IMR-90 (cell line): ENCODE results near the gene FEV. TPM values are rescaled to one million over a fixed set of nuclear protein-coding genes. Genes with fewer than 3 reads are reported as not detected.

Source experiments
- ATAC-seq: fragments of 200-7000 bp; cut with Tn5 transposase; 2 replicates; pipeline ENCODE4 v1.9.1; 2020; ENCODE audit warnings: low read depth, mild to moderate bottlenecking, moderate library complexity
- BruUV-seq: library from RNA; stranded (reverse); fragments of 400-500 nt; replicated peaks from 2 replicates; lab custom pipeline; 2021; lab: Mats Ljungman, UMichigan
- CTCF ChIA-PET: fragments of 300-600 bp; formaldehyde crosslinking; extraction: SDS; loops from one replicate; lab custom pipeline; 2021; ENCODE audit warnings: antibody characterized with exemption; lab: Yijun Ruan, JAX
- POLR2A ChIA-PET: fragments of 300-600 bp; sonication (Branson Sonifier 250); formaldehyde crosslinking; loops from one replicate; lab custom pipeline; 2022; ENCODE audit warnings: antibody characterized with exemption; ENCODE audit not compliant: unreplicated experiment; lab: Charles Lee
- DNase-seq: peaks from one replicate; pipeline ENCODE4 v3.0.0; 2013
- H2AFZ ChIP-seq: replicated peaks from 2 replicates; pipeline ENCODE3; 2013; ENCODE audit warnings: low read length, mild to moderate bottlenecking; ENCODE audit not compliant: poor library complexity
- H2AK5ac ChIP-seq: 2 replicates; pipeline ENCODE4 v1.6.1; 2013; ENCODE audit warnings: low read depth, low read length, inconsistent platforms
- H2AK9ac ChIP-seq: replicated peaks from 2 replicates; pipeline ENCODE3; 2013; ENCODE audit warnings: mild to moderate bottlenecking, low read depth, low read length, moderate library complexity; ENCODE audit not compliant: poor library complexity
- H2BK120ac ChIP-seq: 2 replicates; pipeline ENCODE4 v1.6.1; 2013; ENCODE audit warnings: low read depth, low read length, inconsistent platforms
- H2BK15ac ChIP-seq: 3 replicates; pipeline ENCODE4 v1.6.1; 2013; ENCODE audit warnings: low read depth, low read length, inconsistent platforms
- H2BK20ac ChIP-seq: 2 replicates; pipeline ENCODE4 v1.6.1; 2013; ENCODE audit warnings: low read depth, mild to moderate bottlenecking, inconsistent platforms, low read length, moderate library complexity
- H2BK5ac ChIP-seq: 2 replicates; pipeline ENCODE4 v1.6.1; 2013; ENCODE audit warnings: mild to moderate bottlenecking, low read depth, low read length, inconsistent platforms; ENCODE audit not compliant: poor library complexity, severe bottlenecking
- H3K14ac ChIP-seq: replicated peaks from 2 replicates; pipeline ENCODE4 v1.6.1; 2013; ENCODE audit warnings: low read depth, low read length, inconsistent platforms
- H3K18ac ChIP-seq: 2 replicates; pipeline ENCODE4 v1.6.1; 2013; ENCODE audit warnings: low read depth, low read length, control low read depth
- H3K23ac ChIP-seq: 2 replicates; pipeline ENCODE4 v1.6.1; 2013; ENCODE audit warnings: low read depth, low read length, inconsistent platforms
- H3K27ac ChIP-seq: 2 replicates; pipeline ENCODE4 v1.5.1; 2013; ENCODE audit warnings: mild to moderate bottlenecking, control low read depth, low read length; ENCODE audit not compliant: insufficient read depth
- H3K27me3 ChIP-seq: 2 replicates; pipeline ENCODE4 v1.6.1; 2013; ENCODE audit warnings: low read length; ENCODE audit not compliant: control insufficient read depth, insufficient read depth
- H3K36me3 ChIP-seq: 2 replicates; pipeline ENCODE4 v1.6.1; 2013; ENCODE audit warnings: low read length, mixed read lengths; ENCODE audit not compliant: control insufficient read depth, insufficient read depth
- H3K4ac ChIP-seq: 2 replicates; pipeline ENCODE4 v1.6.1; 2013; ENCODE audit warnings: low read depth, low read length, inconsistent platforms
- H3K4me1 ChIP-seq: 2 replicates; pipeline ENCODE4 v1.6.1; 2013; ENCODE audit warnings: low read length, mixed read lengths; ENCODE audit not compliant: control insufficient read depth, insufficient read depth
- H3K4me2 ChIP-seq: 2 replicates; pipeline ENCODE4 v1.6.1; 2013; ENCODE audit warnings: low read depth, mild to moderate bottlenecking, control low read depth, low read length, moderate library complexity
- H3K4me3 ChIP-seq: 2 replicates; pipeline ENCODE4 v1.5.1; 2013; ENCODE audit warnings: low read depth, mild to moderate bottlenecking, control low read depth, low read length, moderate library complexity; ENCODE audit not compliant: insufficient read depth
- H3K56ac ChIP-seq: 2 replicates; pipeline ENCODE4 v1.6.1; 2013; ENCODE audit warnings: low read length, inconsistent platforms; ENCODE audit not compliant: insufficient read depth; ENCODE audit errors: extremely low read depth
- H3K79me1 ChIP-seq, 2 experiments: 2 replicates each; pipeline ENCODE4 v1.6.1; 2013; ENCODE audit warnings: low read length in 2 of 2, inconsistent platforms in 1 of 2, low read depth in 1 of 2
- H3K9ac ChIP-seq: 2 replicates; pipeline ENCODE4 v1.6.1; 2013; ENCODE audit warnings: low read depth, low read length, control low read depth
- H3K9me1 ChIP-seq: 2 replicates; pipeline ENCODE4 v1.6.1; 2013; ENCODE audit warnings: low read length, inconsistent platforms; ENCODE audit not compliant: insufficient read depth
- H3K9me3 ChIP-seq: 2 replicates; pipeline ENCODE4 v1.6.1; 2013; ENCODE audit warnings: low read length; ENCODE audit not compliant: control insufficient read depth, insufficient read depth
- H4K20me1 ChIP-seq: 2 replicates; pipeline ENCODE4 v1.6.1; 2013; ENCODE audit warnings: low read length, inconsistent platforms; ENCODE audit not compliant: insufficient read depth
- H4K5ac ChIP-seq: 2 replicates; pipeline ENCODE4 v1.6.1; 2013; ENCODE audit warnings: mild to moderate bottlenecking, low read depth, low read length, control low read depth
- H4K8ac ChIP-seq, 2 experiments: 2 replicates each; pipeline ENCODE4 v1.6.1; 2013; ENCODE audit warnings: low read depth in 2 of 2, low read length in 2 of 2, control low read depth in 1 of 2, inconsistent platforms in 1 of 2
- H4K91ac ChIP-seq: 2 replicates; pipeline ENCODE4 v1.6.1; 2013; ENCODE audit warnings: low read depth, low read length, inconsistent platforms; ENCODE audit not compliant: insufficient read depth
- BHLHE40 ChIP-seq: fragments of 150-350 bp; IDR thresholded peaks from 2 replicates; pipeline ENCODE4 v1.6.1; 2016; ENCODE audit warnings: mild to moderate bottlenecking, low read depth, low read length
- CHD1 ChIP-seq: IDR thresholded peaks from 2 replicates; pipeline ENCODE4 v1.6.1; 2012; ENCODE audit warnings: low read depth, low read length, improper control_type of control experiment
- CTCF ChIP-seq: conservative IDR thresholded peaks from 2 replicates; pipeline ENCODE4 v1.5.1; 2012; ENCODE audit warnings: mild to moderate bottlenecking, low read depth, low read length, improper control_type of control experiment
- FOS ChIP-seq: fragments of 150-350 bp; IDR thresholded peaks from 2 replicates; pipeline ENCODE4 v1.6.1; 2016; ENCODE audit warnings: low read depth, low read length
- MAFK ChIP-seq: IDR thresholded peaks from 2 replicates; pipeline ENCODE4 v1.6.1; 2012; ENCODE audit warnings: low read depth, low read length, improper control_type of control experiment
- NFE2L2 ChIP-seq: fragments of 150-350 bp; IDR thresholded peaks from 2 replicates; pipeline ENCODE4 v1.6.1; 2016; ENCODE audit warnings: low read depth, mild to moderate bottlenecking, low read length
- SMC3 ChIP-seq: fragments of 150-350 bp; IDR thresholded peaks from 2 replicates; pipeline ENCODE4 v1.6.1; 2016; ENCODE audit warnings: low read depth, mild to moderate bottlenecking, antibody characterized with exemption, low read length, moderate library complexity
- USF2 ChIP-seq: fragments of 150-350 bp; IDR thresholded peaks from 2 replicates; pipeline ENCODE4 v1.6.1; 2017; ENCODE audit warnings: mild to moderate bottlenecking, antibody characterized with exemption, low read length, low read depth
- WGBS, 2 experiments: methylation state at CpG; one replicate each; pipeline versions ENCODE4 v1.1.5 to v1.1.7; 2013; ENCODE audit warnings: missing lambda C conversion rate in 2 of 2; ENCODE audit not compliant: insufficient read length in 1 of 2; ENCODE audit errors: extremely low coverage in 2 of 2; 5-methylcytosine and 5-hydroxymethylcytosine counted together
- dilution Hi-C: fragments of 300-500 bp; cut with HindIII; formaldehyde crosslinking; loops from one replicate; pipeline ENCODE4 v1.14.3; 2018; ENCODE audit warnings: low sequenced_read_pairs; ENCODE audit not compliant: unreplicated experiment
- in situ Hi-C: fragments of 300-500 bp; cut with MboI; formaldehyde crosslinking; loops from 3 replicates; pipeline ENCODE4 v1.14.3; 2019; ENCODE audit warnings: low sequenced_read_pairs, inconsistent platforms, mixed read lengths
- intact Hi-C: fragments of 100-400 bp; cut with micrococcal nuclease; formaldehyde crosslinking; loops from 2 replicates; pipeline ENCODE4 v1.10.0; 2022
- polyA plus RNA-seq, 3 experiments: library from polyadenylated mRNA; depleted of rRNA; stranded (reverse); fragments of >200 nt; gene quantifications; 2 replicates each; pipeline ENCODE4 v1.2.3, GENCODE V29; 2012; ENCODE audit warnings: low replicate concordance in 1 of 3
- total RNA-seq: library from RNA; depleted of rRNA; stranded (reverse); fragments of >200 nt; gene quantifications from 2 replicates; pipeline ENCODE4 v1.2.3, GENCODE V29; 2012

Gene FEV
- total and polyA plus RNA-seq, 2 of the 4 experiments (the other 2 are of a cell fraction): not detected

GRCh38 chr2:218996937-218997336, 12.0 kb upstream of the FEV start:
- H2AK5ac ChIP-seq: no peak overlapping the region
- no peak overlapping the region for H3K4me2 ChIP-seq
- no peaks in the 10 kb centered on the region for H3K36me3 ChIP-seq
- H3K4me3 ChIP-seq: no peak overlapping the region
- in situ Hi-C loops (no loop called here), intact Hi-C loops (loop anchor here (1.0 kb wide), 2 partner anchors 32 to 158 kb away; no protein-coding TSS in a partner anchor), dilution Hi-C loops (no loop called here)
- H3K79me1 ChIP-seq: no peaks in the 10 kb centered on the region
- BruUV-seq: no TSS peak
- H2BK20ac ChIP-seq: no peak overlapping the region
- POLR2A ChIA-PET: no interaction called here
- no peak overlapping the region for H4K8ac ChIP-seq
- H2AFZ ChIP-seq: no peak overlapping the region
- H4K5ac ChIP-seq: no peak overlapping the region
- no peak overlapping the region for H3K23ac ChIP-seq
- H3K9ac ChIP-seq: no peak overlapping the region
- no peaks in the 10 kb centered on the region for H4K20me1 ChIP-seq
- H3K14ac ChIP-seq: no peak overlapping the region
- H3K56ac ChIP-seq: no peak overlapping the region
- H3K4me1 ChIP-seq: no peaks in the 10 kb centered on the region; the same call in 1 of the 2 replicates
- 85% methylated on average over 2 of the region's 4 CpGs; no CpG with 5 or more reads in 1 of the 2 experiments for WGBS, 2 experiments
- H3K18ac ChIP-seq: no peak overlapping the region
- no peak overlapping the region for H2BK120ac ChIP-seq
- no peak for DNase-seq
- CTCF ChIA-PET: interaction anchor here (1.5 kb wide), 1 partner anchor 122 kb away, joined by 3 read pairs; no protein-coding TSS in a partner anchor
- H3K27ac ChIP-seq: no peak overlapping the region
- H2AK9ac ChIP-seq: no peak overlapping the region
- no peaks in the 10 kb centered on the region for H3K9me1 ChIP-seq
- no peaks in the 10 kb centered on the region for H3K9me3 ChIP-seq
- H3K4ac ChIP-seq: no peak overlapping the region
- TF ChIP-seq BHLHE40 (no peak), CHD1 (no peak), USF2 (no peak), SMC3 (no peak), CTCF (no peak), FOS (no peak), NFE2L2 (no peak), MAFK (no peak)
- ATAC-seq: no peak
- H3K27me3 ChIP-seq: peaks cover 85% of the 10 kb centered on the region
- no peak overlapping the region for H4K91ac ChIP-seq
- H2BK5ac ChIP-seq: no peak overlapping the region
- H2BK15ac ChIP-seq: no peak overlapping the region
